ENCODE results near the gene EGFR.
A peak's percentile ranks its signal among the peaks of the same experiment; 100 is the strongest.

The EGFR gene

GRCh38 chr7:55241958-55242357 is 223.1 kb downstream of the EGFR start:
- intact Hi-C loops (cut with DNase I; ENCODE audit: low total_unique reads): no loop called here
- H3K36me3 ChIP-seq: no peaks in the 10 kb centered on the region
- TF ChIP-seq CTCF (IDR thresholded peaks at IDR 0.05): no peak
- peaks cover 0 to 1% of the 10 kb centered on the region in 2 donors for H3K27me3 ChIP-seq
- DNase-seq: no peak
- H3K9me3 ChIP-seq: no peaks in the 10 kb centered on the region
- no peak overlapping the region for H3K4me3 ChIP-seq
- H3K4me1 ChIP-seq: peaks cover 0 to 13% (median 0%) of the 10 kb centered on the region in 4 donors
- no peak overlapping the region for H3K27ac ChIP-seq

- H3K27ac ChIP-seq: no peak overlapping the region
- H3K9me3 ChIP-seq: no peaks in the 10 kb centered on the region
- DNase-seq: no peak
- H3K4me3 ChIP-seq: no peak overlapping the region
- intact Hi-C loops (cut with DNase I; ENCODE audit: low total_unique reads): no loop called here
- no peak for TF ChIP-seq CTCF (IDR thresholded peaks at IDR 0.05)
- peaks cover 0 to 13% (median 0%) of the 10 kb centered on the region in 4 donors for H3K4me1 ChIP-seq
- H3K27me3 ChIP-seq: no peaks in the 10 kb centered on the region
- H3K36me3 ChIP-seq: no peaks in the 10 kb centered on the region
These were observed 223.8 kb downstream of the EGFR start for GRCh38 chr7:55242613-55243012.

- no peak for TF ChIP-seq CTCF (IDR thresholded peaks at IDR 0.05)
- intact Hi-C loops (cut with DNase I; ENCODE audit: low total_unique reads): no loop called here
- Histone ChIP-seq H3K27ac (peak overlapping the region in 1 of 2 donors; percentile 59), H3K27me3 (no peaks in the 10 kb centered on the region), H3K36me3 (no peaks in the 10 kb centered on the region), H3K4me3 (no peak overlapping the region), H3K9me3 (no peaks in the 10 kb centered on the region), H3K4me1 (peaks cover 0 to 13% (median 0%) of the 10 kb centered on the region in 4 donors)
- DNase-seq: no peak
These were observed 225.4 kb downstream of the EGFR start for GRCh38 chr7:55244006-55244745.

- intact Hi-C loops (cut with DNase I; ENCODE audit: low total_unique reads): no loop called here
- no peak overlapping the region for H3K4me3 ChIP-seq
- H3K27me3 ChIP-seq: no peaks in the 10 kb centered on the region
- H3K9me3 ChIP-seq: no peaks in the 10 kb centered on the region
- H3K4me1 ChIP-seq: peaks cover 0 to 13% (median 0%) of the 10 kb centered on the region in 4 donors
- peak in 1 of 2 donors; percentile 77 for DNase-seq
- TF ChIP-seq CTCF (IDR thresholded peaks at IDR 0.05): no peak
- H3K36me3 ChIP-seq: no peaks in the 10 kb centered on the region
- peak overlapping the region; percentile 26 to 59 for H3K27ac ChIP-seq
These were observed 226.5 kb downstream of the EGFR start for GRCh38 chr7:55245271-55245723.

- H3K4me1 ChIP-seq: peaks cover 0 to 13% (median 0%) of the 10 kb centered on the region in 4 donors
- DNase-seq: no peak
- TF ChIP-seq CTCF (IDR thresholded peaks at IDR 0.05): no peak
- H3K27me3 ChIP-seq: no peaks in the 10 kb centered on the region
- H3K27ac ChIP-seq: peak overlapping the region in 1 of 2 donors; percentile 59
- no peaks in the 10 kb centered on the region for H3K36me3 ChIP-seq
- H3K4me3 ChIP-seq: no peak overlapping the region
- no peaks in the 10 kb centered on the region for H3K9me3 ChIP-seq
- intact Hi-C loops (cut with DNase I; ENCODE audit: low total_unique reads): no loop called here
These were observed 227.4 kb downstream of the EGFR start for GRCh38 chr7:55246171-55246570.

Data from tibial artery (tissue), 4 donors.